HEK293 (cell line): ENCODE data around the gene MLLT6.
A peak's percentile ranks its signal among the peaks of the same experiment; 100 is the strongest.

ENCODE experiments used
- HOXA7 ChIP-seq: sonication (generic); formaldehyde crosslinking; IDR thresholded peaks from 2 replicates; pipeline ENCODE4 v1.8.1; 2022; ENCODE audit warnings: missing genetic modification reagents, borderline replicate concordance
- KLF9 ChIP-seq: fragments of 450-650 bp; formaldehyde crosslinking; IDR thresholded peaks from 2 replicates; pipeline ENCODE4 v1.5.1; 2016; ENCODE audit warnings: missing biosample characterization, missing genetic modification characterization, low read depth
- ZBTB1 ChIP-seq: fragments of 450-650 bp; formaldehyde crosslinking; IDR thresholded peaks from 2 replicates; pipeline ENCODE4 v1.5.1; 2016; ENCODE audit warnings: missing biosample characterization, missing genetic modification characterization
- ZBTB8A ChIP-seq: fragments of 450-650 bp; formaldehyde crosslinking; IDR thresholded peaks from 2 replicates; pipeline ENCODE4 v1.5.1; 2016; ENCODE audit warnings: missing biosample characterization, missing genetic modification characterization
- ZFP37 ChIP-seq: fragments of 450-650 bp; formaldehyde crosslinking; IDR thresholded peaks from 2 replicates; pipeline ENCODE4 v1.5.1; 2016; ENCODE audit warnings: missing biosample characterization, missing genetic modification characterization
- ZFP69B ChIP-seq: fragments of 450-650 bp; formaldehyde crosslinking; IDR thresholded peaks from 2 replicates; pipeline ENCODE4 v1.5.1; 2016; ENCODE audit warnings: missing biosample characterization, missing genetic modification characterization
- ZIC2 ChIP-seq: fragments of 450-650 bp; formaldehyde crosslinking; IDR thresholded peaks from 2 replicates; pipeline ENCODE4 v1.5.1; 2016; ENCODE audit warnings: missing biosample characterization, missing genetic modification characterization
- ZNF23 ChIP-seq: fragments of 450-650 bp; formaldehyde crosslinking; IDR thresholded peaks from 2 replicates; pipeline ENCODE4 v1.5.1; 2016; ENCODE audit warnings: missing biosample characterization, missing genetic modification characterization, borderline replicate concordance
- ZNF341 ChIP-seq: fragments of 450-650 bp; formaldehyde crosslinking; IDR thresholded peaks from 2 replicates; pipeline ENCODE4; 2016; ENCODE audit warnings: low read depth, missing biosample characterization, missing genetic modification characterization
- ZNF366 ChIP-seq: fragments of 450-650 bp; formaldehyde crosslinking; conservative IDR thresholded peaks from 2 replicates; pipeline ENCODE4 v1.5.1; 2016; ENCODE audit warnings: missing biosample characterization, missing genetic modification characterization
- ZNF37A ChIP-seq: fragments of 450-650 bp; IDR thresholded peaks from 2 replicates; pipeline ENCODE4 v1.5.1; 2018; ENCODE audit warnings: missing biosample characterization, missing genetic modification characterization
- ZNF433 ChIP-seq: fragments of 450-650 bp; formaldehyde crosslinking; IDR thresholded peaks from 2 replicates; pipeline ENCODE4 v1.5.1; 2016; ENCODE audit warnings: missing biosample characterization, missing genetic modification characterization, low read depth
- ZNF514 ChIP-seq: fragments of 450-650 bp; formaldehyde crosslinking; IDR thresholded peaks from 2 replicates; pipeline ENCODE4 v1.5.1; 2016; ENCODE audit warnings: missing biosample characterization, missing genetic modification characterization
- ZNF571 ChIP-seq: fragments of 450-650 bp; formaldehyde crosslinking; IDR thresholded peaks from 2 replicates; pipeline ENCODE4 v1.5.0; 2017; ENCODE audit warnings: missing biosample characterization, missing genetic modification characterization
- ZNF670 ChIP-seq: fragments of 450-650 bp; formaldehyde crosslinking; IDR thresholded peaks from 2 replicates; pipeline ENCODE4 v1.5.1; 2016; ENCODE audit warnings: missing biosample characterization, missing genetic modification characterization, low read depth
- ZSCAN16 ChIP-seq: fragments of 450-650 bp; formaldehyde crosslinking; IDR thresholded peaks from 2 replicates; pipeline ENCODE4 v1.5.1; 2016; ENCODE audit warnings: missing biosample characterization, missing genetic modification characterization
- TF ChIP-seq, protein P1 (sequence below): fragments of 450-650 bp; formaldehyde crosslinking; IDR thresholded peaks from 2 replicates; pipeline ENCODE4 v1.5.1; 2017; ENCODE audit warnings: missing biosample characterization, missing genetic modification characterization
- TF ChIP-seq, protein P2 (sequence below): fragments of 450-650 bp; formaldehyde crosslinking; IDR thresholded peaks from 2 replicates; pipeline ENCODE4 v1.5.1; 2016; ENCODE audit warnings: missing biosample characterization, missing genetic modification characterization
- TF ChIP-seq, protein P3 (sequence below): fragments of 450-650 bp; formaldehyde crosslinking; IDR thresholded peaks from 2 replicates; pipeline ENCODE4 v1.5.1; 2016; ENCODE audit warnings: missing biosample characterization, missing genetic modification characterization, borderline replicate concordance
- TF ChIP-seq, protein P4 (sequence below): fragments of 450-650 bp; formaldehyde crosslinking; conservative IDR thresholded peaks from 2 replicates; pipeline ENCODE4 v1.5.1; 2016; ENCODE audit warnings: low read depth, missing biosample characterization, missing genetic modification characterization
- TF ChIP-seq, protein P5 (sequence below): fragments of 450-650 bp; formaldehyde crosslinking; IDR thresholded peaks from 2 replicates; pipeline ENCODE4 v1.5.0; 2017; ENCODE audit warnings: missing biosample characterization, missing genetic modification characterization, borderline replicate concordance
- TF ChIP-seq, protein P6 (sequence below): fragments of 450-650 bp; formaldehyde crosslinking; IDR thresholded peaks from 2 replicates; pipeline ENCODE4 v1.5.1; 2016; ENCODE audit warnings: missing biosample characterization, missing genetic modification characterization

MLLT6 gene

DNA sequence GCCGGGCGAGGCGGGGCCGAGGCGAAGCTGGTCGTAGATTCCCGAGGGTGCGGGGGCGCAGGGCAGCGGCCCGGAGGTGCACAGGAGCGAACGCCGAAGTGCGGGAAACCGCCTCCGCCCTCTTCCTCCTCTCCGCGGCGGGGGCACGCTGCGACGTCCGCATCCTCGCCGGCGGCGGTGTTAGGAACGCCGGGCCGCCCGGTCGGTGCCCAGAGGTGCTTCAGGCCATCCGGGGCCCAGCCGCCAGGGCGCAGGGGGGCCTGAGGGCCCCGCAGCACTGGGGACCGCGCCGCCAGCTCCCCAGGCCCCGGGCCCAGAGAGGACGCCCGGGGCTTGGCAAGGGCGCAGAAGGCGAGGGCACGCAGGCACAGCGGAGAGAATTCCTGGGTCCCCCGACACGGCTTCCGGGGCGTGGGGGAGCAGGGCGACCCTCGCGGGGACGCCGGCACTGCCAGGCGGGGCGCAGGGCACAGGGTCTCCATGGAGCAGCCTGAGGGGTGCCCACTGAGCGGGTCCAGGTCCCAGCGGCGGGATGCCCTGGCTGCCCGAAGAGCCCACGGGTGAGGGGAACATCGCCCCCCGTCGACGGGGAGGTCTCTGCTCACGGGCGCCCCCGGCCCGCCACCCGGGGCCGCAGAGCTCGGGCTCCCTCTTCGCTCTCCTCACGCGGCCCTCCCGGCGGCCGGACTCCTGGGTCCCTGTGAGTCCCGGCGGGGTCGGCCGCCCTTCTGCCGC lies 30.9 kb upstream of the MLLT6 start (continued):
- peak; percentile 78 for TF ChIP-seq ZBTB8A (tag by site-specific recombination)
- no peak for TF ChIP-seq ZNF571 (tag by site-specific recombination)
- TF ChIP-seq ZNF366: no peak
- no peak for TF ChIP-seq ZSCAN16 (tag by site-specific recombination)
- TF ChIP-seq KLF9: no peak
- no peak for TF ChIP-seq ZNF23 (tag by site-specific recombination)
- TF ChIP-seq, protein P1, sequence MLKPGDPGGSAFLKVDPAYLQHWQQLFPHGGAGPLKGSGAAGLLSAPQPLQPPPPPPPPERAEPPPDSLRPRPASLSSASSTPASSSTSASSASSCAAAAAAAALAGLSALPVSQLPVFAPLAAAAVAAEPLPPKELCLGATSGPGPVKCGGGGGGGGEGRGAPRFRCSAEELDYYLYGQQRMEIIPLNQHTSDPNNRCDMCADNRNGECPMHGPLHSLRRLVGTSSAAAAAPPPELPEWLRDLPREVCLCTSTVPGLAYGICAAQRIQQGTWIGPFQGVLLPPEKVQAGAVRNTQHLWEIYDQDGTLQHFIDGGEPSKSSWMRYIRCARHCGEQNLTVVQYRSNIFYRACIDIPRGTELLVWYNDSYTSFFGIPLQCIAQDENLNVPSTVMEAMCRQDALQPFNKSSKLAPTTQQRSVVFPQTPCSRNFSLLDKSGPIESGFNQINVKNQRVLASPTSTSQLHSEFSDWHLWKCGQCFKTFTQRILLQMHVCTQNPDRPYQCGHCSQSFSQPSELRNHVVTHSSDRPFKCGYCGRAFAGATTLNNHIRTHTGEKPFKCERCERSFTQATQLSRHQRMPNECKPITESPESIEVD: no peak
- no peak for TF ChIP-seq ZNF433 (tag by site-specific recombination)
- TF ChIP-seq HOXA7 (CRISPR knock-in tag): no peak
- no peak for TF ChIP-seq ZNF514 (tag by site-specific recombination)
- TF ChIP-seq, protein P2, sequence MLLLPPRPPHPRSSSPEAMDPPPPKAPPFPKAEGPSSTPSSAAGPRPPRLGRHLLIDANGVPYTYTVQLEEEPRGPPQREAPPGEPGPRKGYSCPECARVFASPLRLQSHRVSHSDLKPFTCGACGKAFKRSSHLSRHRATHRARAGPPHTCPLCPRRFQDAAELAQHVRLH: no peak
- no peak for TF ChIP-seq ZNF37A (tag by site-specific recombination)
- peak; percentile 32; the same call in 1 of the 2 replicates for TF ChIP-seq ZIC2
- no peak for TF ChIP-seq ZNF670 (tag by site-specific recombination)
- TF ChIP-seq, protein P3, sequence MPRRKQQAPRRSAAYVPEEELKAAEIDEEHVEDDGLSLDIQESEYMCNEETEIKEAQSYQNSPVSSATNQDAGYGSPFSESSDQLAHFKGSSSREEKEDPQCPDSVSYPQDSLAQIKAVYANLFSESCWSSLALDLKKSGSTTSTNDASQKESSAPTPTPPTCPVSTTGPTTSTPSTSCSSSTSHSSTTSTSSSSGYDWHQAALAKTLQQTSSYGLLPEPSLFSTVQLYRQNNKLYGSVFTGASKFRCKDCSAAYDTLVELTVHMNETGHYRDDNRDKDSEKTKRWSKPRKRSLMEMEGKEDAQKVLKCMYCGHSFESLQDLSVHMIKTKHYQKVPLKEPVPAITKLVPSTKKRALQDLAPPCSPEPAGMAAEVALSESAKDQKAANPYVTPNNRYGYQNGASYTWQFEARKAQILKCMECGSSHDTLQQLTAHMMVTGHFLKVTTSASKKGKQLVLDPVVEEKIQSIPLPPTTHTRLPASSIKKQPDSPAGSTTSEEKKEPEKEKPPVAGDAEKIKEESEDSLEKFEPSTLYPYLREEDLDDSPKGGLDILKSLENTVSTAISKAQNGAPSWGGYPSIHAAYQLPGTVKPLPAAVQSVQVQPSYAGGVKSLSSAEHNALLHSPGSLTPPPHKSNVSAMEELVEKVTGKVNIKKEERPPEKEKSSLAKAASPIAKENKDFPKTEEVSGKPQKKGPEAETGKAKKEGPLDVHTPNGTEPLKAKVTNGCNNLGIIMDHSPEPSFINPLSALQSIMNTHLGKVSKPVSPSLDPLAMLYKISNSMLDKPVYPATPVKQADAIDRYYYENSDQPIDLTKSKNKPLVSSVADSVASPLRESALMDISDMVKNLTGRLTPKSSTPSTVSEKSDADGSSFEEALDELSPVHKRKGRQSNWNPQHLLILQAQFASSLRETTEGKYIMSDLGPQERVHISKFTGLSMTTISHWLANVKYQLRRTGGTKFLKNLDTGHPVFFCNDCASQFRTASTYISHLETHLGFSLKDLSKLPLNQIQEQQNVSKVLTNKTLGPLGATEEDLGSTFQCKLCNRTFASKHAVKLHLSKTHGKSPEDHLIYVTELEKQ (tag by site-specific recombination): no peak
- TF ChIP-seq, protein P4, sequence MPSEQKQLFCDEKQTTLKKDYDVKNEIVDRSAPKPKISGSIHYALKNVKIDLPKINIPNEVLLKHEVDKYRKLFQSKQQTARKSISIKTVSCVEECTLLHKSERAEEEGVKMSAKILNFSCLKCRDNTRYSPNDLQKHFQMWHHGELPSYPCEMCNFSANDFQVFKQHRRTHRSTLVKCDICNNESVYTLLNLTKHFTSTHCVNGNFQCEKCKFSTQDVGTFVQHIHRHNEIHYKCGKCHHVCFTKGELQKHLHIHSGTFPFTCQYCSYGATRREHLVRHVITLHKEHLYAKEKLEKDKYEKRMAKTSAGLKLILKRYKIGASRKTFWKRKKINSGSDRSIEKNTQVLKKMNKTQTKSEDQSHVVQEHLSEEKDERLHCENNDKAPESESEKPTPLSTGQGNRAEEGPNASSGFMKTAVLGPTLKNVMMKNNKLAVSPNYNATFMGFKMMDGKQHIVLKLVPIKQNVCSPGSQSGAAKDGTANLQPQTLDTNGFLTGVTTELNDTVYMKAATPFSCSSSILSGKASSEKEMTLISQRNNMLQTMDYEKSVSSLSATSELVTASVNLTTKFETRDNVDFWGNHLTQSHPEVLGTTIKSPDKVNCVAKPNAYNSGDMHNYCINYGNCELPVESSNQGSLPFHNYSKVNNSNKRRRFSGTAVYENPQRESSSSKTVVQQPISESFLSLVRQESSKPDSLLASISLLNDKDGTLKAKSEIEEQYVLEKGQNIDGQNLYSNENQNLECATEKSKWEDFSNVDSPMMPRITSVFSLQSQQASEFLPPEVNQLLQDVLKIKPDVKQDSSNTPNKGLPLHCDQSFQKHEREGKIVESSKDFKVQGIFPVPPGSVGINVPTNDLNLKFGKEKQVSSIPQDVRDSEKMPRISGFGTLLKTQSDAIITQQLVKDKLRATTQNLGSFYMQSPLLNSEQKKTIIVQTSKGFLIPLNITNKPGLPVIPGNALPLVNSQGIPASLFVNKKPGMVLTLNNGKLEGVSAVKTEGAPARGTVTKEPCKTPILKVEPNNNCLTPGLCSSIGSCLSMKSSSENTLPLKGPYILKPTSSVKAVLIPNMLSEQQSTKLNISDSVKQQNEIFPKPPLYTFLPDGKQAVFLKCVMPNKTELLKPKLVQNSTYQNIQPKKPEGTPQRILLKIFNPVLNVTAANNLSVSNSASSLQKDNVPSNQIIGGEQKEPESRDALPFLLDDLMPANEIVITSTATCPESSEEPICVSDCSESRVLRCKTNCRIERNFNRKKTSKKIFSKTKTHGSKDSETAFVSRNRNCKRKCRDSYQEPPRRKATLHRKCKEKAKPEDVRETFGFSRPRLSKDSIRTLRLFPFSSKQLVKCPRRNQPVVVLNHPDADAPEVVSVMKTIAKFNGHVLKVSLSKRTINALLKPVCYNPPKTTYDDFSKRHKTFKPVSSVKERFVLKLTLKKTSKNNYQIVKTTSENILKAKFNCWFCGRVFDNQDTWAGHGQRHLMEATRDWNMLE (tag by site-specific recombination): no peak
- no peak for TF ChIP-seq ZFP69B (tag by site-specific recombination)
- TF ChIP-seq ZNF341: no peak
- TF ChIP-seq ZFP37 (tag by site-specific recombination): no peak
- TF ChIP-seq ZBTB1 (tag by site-specific recombination): no peak
- TF ChIP-seq, protein P5, sequence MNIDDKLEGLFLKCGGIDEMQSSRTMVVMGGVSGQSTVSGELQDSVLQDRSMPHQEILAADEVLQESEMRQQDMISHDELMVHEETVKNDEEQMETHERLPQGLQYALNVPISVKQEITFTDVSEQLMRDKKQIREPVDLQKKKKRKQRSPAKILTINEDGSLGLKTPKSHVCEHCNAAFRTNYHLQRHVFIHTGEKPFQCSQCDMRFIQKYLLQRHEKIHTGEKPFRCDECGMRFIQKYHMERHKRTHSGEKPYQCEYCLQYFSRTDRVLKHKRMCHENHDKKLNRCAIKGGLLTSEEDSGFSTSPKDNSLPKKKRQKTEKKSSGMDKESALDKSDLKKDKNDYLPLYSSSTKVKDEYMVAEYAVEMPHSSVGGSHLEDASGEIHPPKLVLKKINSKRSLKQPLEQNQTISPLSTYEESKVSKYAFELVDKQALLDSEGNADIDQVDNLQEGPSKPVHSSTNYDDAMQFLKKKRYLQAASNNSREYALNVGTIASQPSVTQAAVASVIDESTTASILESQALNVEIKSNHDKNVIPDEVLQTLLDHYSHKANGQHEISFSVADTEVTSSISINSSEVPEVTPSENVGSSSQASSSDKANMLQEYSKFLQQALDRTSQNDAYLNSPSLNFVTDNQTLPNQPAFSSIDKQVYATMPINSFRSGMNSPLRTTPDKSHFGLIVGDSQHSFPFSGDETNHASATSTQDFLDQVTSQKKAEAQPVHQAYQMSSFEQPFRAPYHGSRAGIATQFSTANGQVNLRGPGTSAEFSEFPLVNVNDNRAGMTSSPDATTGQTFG: no peak
- TF ChIP-seq, protein P6, sequence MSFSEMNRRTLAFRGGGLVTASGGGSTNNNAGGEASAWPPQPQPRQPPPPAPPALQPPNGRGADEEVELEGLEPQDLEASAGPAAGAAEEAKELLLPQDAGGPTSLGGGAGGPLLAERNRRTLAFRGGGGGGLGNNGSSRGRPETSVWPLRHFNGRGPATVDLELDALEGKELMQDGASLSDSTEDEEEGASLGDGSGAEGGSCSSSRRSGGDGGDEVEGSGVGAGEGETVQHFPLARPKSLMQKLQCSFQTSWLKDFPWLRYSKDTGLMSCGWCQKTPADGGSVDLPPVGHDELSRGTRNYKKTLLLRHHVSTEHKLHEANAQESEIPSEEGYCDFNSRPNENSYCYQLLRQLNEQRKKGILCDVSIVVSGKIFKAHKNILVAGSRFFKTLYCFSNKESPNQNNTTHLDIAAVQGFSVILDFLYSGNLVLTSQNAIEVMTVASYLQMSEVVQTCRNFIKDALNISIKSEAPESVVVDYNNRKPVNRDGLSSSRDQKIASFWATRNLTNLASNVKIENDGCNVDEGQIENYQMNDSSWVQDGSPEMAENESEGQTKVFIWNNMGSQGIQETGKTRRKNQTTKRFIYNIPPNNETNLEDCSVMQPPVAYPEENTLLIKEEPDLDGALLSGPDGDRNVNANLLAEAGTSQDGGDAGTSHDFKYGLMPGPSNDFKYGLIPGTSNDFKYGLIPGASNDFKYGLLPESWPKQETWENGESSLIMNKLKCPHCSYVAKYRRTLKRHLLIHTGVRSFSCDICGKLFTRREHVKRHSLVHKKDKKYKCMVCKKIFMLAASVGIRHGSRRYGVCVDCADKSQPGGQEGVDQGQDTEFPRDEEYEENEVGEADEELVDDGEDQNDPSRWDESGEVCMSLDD (tag by site-specific recombination): peak; percentile 70
